ENCODE data around the gene MAPK6.

DNA sequence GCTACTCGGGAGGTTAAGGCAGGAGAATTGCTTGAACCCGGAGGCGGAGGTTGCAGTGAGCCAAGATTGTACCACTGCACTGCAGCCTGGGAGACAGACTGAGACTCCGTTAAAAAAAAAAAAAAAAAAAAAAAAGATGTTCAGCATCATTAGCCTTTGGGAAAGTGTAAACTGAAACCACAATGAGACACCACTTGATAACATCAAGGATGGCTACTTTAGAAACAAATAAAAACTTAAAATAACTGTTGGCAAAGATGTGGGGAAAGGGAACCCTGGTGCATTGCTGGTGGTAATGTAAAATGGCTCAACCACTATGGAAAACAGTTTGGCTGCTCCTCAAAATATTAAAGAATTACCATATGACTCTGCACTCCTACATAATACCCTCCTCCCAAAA is 49.3 kb upstream of the MAPK6 start:
- TF ChIP-seq EP300 (IDR thresholded peaks at IDR 0.05) (no peak), POLR2AphosphoS5 (IDR thresholded peaks at IDR 0.05) (no peak)
- TF ChIP-seq, protein P1, sequence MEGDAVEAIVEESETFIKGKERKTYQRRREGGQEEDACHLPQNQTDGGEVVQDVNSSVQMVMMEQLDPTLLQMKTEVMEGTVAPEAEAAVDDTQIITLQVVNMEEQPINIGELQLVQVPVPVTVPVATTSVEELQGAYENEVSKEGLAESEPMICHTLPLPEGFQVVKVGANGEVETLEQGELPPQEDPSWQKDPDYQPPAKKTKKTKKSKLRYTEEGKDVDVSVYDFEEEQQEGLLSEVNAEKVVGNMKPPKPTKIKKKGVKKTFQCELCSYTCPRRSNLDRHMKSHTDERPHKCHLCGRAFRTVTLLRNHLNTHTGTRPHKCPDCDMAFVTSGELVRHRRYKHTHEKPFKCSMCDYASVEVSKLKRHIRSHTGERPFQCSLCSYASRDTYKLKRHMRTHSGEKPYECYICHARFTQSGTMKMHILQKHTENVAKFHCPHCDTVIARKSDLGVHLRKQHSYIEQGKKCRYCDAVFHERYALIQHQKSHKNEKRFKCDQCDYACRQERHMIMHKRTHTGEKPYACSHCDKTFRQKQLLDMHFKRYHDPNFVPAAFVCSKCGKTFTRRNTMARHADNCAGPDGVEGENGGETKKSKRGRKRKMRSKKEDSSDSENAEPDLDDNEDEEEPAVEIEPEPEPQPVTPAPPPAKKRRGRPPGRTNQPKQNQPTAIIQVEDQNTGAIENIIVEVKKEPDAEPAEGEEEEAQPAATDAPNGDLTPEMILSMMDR (IDR thresholded peaks at IDR 0.05): no peak
